Measurements from ENCODE around the gene PLCD3. TPM values are rescaled to one million over a fixed set of nuclear protein-coding genes. Genes with fewer than 3 reads are reported as not detected.

Gene PLCD3
- total and polyA plus RNA-seq, 2 of the 13 experiments (the other 11 are each of a cell fraction or from before 2014, with no cell fraction given): 11.3 to 39.1 TPM

DNA sequence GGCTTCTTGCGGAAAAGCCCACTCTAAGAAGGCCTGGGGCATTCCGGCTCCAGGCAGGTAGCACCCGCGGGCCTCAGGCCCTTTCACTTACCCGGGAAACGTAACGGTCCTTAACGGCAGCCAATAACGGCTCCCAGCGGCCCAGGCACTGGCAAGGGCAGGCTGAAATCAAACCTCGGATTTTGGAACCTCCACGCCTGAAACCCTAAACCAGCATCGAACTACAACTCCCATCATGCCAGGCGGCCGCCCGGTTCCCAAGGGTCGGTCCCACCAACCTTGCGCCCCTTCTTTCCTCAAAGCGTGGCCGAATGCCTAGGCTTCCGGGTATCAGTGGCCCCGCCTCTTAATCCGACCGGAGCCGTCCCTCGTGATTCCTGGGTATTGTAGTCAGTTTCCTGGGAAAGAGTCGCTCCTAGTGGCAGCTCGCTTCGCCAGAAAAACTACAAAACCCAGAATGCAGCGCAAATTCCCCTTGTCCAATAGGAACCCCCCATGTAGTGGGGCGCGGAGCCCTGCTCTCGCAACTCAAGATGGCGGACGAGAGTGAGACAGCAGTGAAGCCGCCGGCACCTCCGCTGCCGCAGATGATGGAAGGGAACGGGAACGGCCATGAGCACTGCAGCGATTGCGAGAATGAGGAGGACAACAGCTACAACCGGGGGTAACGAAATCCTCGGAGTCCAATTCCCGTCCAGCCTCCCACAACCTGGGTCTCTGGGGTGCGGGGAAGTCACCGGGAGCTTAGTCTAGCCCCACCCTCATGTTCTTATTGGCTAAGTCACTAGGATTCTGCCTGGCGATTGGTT, 71.3 kb downstream of the PLCD3 start, which contains the start of gene NMT1 (continued):
- TF ChIP-seq, protein P1, sequence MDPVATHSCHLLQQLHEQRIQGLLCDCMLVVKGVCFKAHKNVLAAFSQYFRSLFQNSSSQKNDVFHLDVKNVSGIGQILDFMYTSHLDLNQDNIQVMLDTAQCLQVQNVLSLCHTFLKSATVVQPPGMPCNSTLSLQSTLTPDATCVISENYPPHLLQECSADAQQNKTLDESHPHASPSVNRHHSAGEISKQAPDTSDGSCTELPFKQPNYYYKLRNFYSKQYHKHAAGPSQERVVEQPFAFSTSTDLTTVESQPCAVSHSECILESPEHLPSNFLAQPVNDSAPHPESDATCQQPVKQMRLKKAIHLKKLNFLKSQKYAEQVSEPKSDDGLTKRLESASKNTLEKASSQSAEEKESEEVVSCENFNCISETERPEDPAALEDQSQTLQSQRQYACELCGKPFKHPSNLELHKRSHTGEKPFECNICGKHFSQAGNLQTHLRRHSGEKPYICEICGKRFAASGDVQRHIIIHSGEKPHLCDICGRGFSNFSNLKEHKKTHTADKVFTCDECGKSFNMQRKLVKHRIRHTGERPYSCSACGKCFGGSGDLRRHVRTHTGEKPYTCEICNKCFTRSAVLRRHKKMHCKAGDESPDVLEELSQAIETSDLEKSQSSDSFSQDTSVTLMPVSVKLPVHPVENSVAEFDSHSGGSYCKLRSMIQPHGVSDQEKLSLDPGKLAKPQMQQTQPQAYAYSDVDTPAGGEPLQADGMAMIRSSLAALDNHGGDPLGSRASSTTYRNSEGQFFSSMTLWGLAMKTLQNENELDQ (CRISPR knock-in tag; IDR thresholded peaks at IDR 0.05; ENCODE audit: borderline replicate concordance): peak; percentile 25; the same call in 1 of the 2 replicates
- TF ChIP-seq ARID2 (CRISPR knock-in tag; IDR thresholded peaks at IDR 0.05; ENCODE audit: borderline replicate concordance) (no peak), ZNF782 (CRISPR knock-in tag; IDR thresholded peaks at IDR 0.05; ENCODE audit: borderline replicate concordance) (0 out of 2 replicates have a peak, but pooled peaks have one; percentile 70), MIER2 (CRISPR knock-in tag; IDR thresholded peaks at IDR 0.05) (no peak; the same call in 1 of the 2 replicates), SMC3 (IDR thresholded peaks at IDR 0.05; ENCODE audit: low read length) (no peak), ZNF547 (CRISPR knock-in tag; IDR thresholded peaks at IDR 0.05) (peak; percentile 66; the same call in 1 of the 2 replicates), ZNF44 (CRISPR knock-in tag; IDR thresholded peaks at IDR 0.05) (peak; percentile 81; the same call in 1 of the 2 replicates), JUND (CRISPR knock-in tag; IDR thresholded peaks at IDR 0.05) (no peak), EED (CRISPR knock-in tag; IDR thresholded peaks at IDR 0.05) (no peak; the same call in 1 of the 2 replicates), ZNF616 (CRISPR knock-in tag; IDR thresholded peaks at IDR 0.05; ENCODE audit: low read depth) (peak; percentile 43; the same call in 1 of the 2 replicates), ZNF747 (CRISPR knock-in tag; IDR thresholded peaks at IDR 0.05; ENCODE audit: borderline replicate concordance) (0 out of 2 replicates have a peak, but pooled peaks have one; percentile 34), SETDB1 (CRISPR knock-in tag; IDR thresholded peaks at IDR 0.05; ENCODE audit: borderline replicate concordance) (no peak), RBAK (CRISPR knock-in tag; IDR thresholded peaks at IDR 0.05) (peak; percentile 72; the same call in 1 of the 2 replicates)
- TF ChIP-seq, protein P2, sequence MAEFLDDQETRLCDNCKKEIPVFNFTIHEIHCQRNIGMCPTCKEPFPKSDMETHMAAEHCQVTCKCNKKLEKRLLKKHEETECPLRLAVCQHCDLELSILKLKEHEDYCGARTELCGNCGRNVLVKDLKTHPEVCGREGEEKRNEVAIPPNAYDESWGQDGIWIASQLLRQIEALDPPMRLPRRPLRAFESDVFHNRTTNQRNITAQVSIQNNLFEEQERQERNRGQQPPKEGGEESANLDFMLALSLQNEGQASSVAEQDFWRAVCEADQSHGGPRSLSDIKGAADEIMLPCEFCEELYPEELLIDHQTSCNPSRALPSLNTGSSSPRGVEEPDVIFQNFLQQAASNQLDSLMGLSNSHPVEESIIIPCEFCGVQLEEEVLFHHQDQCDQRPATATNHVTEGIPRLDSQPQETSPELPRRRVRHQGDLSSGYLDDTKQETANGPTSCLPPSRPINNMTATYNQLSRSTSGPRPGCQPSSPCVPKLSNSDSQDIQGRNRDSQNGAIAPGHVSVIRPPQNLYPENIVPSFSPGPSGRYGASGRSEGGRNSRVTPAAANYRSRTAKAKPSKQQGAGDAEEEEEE (CRISPR knock-in tag; IDR thresholded peaks at IDR 0.05; ENCODE audit: borderline replicate concordance): no peak
- TF ChIP-seq, protein P3, sequence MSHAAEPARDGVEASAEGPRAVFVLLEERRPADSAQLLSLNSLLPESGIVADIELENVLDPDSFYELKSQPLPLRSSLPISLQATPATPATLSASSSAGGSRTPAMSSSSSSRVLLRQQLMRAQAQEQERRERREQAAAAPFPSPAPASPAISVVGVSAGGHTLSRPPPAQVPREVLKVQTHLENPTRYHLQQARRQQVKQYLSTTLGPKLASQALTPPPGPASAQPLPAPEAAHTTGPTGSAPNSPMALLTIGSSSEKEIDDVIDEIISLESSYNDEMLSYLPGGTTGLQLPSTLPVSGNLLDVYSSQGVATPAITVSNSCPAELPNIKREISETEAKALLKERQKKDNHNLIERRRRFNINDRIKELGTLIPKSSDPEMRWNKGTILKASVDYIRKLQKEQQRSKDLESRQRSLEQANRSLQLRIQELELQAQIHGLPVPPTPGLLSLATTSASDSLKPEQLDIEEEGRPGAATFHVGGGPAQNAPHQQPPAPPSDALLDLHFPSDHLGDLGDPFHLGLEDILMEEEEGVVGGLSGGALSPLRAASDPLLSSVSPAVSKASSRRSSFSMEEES (CRISPR knock-in tag; IDR thresholded peaks at IDR 0.05): peak; percentile 11; the same call in 1 of the 2 replicates
- TF ChIP-seq, protein P4, sequence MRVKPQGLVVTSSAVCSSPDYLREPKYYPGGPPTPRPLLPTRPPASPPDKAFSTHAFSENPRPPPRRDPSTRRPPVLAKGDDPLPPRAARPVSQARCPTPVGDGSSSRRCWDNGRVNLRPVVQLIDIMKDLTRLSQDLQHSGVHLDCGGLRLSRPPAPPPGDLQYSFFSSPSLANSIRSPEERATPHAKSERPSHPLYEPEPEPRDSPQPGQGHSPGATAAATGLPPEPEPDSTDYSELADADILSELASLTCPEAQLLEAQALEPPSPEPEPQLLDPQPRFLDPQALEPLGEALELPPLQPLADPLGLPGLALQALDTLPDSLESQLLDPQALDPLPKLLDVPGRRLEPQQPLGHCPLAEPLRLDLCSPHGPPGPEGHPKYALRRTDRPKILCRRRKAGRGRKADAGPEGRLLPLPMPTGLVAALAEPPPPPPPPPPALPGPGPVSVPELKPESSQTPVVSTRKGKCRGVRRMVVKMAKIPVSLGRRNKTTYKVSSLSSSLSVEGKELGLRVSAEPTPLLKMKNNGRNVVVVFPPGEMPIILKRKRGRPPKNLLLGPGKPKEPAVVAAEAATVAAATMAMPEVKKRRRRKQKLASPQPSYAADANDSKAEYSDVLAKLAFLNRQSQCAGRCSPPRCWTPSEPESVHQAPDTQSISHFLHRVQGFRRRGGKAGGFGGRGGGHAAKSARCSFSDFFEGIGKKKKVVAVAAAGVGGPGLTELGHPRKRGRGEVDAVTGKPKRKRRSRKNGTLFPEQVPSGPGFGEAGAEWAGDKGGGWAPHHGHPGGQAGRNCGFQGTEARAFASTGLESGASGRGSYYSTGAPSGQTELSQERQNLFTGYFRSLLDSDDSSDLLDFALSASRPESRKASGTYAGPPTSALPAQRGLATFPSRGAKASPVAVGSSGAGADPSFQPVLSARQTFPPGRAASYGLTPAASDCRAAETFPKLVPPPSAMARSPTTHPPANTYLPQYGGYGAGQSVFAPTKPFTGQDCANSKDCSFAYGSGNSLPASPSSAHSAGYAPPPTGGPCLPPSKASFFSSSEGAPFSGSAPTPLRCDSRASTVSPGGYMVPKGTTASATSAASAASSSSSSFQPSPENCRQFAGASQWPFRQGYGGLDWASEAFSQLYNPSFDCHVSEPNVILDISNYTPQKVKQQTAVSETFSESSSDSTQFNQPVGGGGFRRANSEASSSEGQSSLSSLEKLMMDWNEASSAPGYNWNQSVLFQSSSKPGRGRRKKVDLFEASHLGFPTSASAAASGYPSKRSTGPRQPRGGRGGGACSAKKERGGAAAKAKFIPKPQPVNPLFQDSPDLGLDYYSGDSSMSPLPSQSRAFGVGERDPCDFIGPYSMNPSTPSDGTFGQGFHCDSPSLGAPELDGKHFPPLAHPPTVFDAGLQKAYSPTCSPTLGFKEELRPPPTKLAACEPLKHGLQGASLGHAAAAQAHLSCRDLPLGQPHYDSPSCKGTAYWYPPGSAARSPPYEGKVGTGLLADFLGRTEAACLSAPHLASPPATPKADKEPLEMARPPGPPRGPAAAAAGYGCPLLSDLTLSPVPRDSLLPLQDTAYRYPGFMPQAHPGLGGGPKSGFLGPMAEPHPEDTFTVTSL (CRISPR knock-in tag; IDR thresholded peaks at IDR 0.05; ENCODE audit: borderline replicate concordance): peak; percentile 63; the same call in 1 of the 2 replicates
